ENCODE data around the gene SUPT3H.

DNA sequence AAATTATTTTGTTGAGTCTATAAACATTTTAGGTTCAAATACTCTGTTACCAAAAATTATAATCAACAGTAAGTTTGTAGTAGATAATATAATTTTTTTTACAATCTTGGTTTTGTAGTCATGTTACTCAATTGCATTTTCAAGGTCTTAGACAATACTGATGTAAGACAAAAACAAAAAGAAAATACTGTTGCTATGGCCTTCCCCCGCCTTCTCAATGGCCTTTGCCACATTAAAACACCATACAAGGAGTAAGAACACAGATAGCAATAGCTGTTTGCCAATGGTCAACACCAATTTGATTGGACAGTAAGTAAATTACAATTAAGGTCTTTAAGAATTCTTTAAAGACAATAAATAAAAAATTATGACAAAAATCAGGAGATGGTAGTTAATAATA is 540.0 kb downstream of the SUPT3H start:
- TF ChIP-seq, protein P1, sequence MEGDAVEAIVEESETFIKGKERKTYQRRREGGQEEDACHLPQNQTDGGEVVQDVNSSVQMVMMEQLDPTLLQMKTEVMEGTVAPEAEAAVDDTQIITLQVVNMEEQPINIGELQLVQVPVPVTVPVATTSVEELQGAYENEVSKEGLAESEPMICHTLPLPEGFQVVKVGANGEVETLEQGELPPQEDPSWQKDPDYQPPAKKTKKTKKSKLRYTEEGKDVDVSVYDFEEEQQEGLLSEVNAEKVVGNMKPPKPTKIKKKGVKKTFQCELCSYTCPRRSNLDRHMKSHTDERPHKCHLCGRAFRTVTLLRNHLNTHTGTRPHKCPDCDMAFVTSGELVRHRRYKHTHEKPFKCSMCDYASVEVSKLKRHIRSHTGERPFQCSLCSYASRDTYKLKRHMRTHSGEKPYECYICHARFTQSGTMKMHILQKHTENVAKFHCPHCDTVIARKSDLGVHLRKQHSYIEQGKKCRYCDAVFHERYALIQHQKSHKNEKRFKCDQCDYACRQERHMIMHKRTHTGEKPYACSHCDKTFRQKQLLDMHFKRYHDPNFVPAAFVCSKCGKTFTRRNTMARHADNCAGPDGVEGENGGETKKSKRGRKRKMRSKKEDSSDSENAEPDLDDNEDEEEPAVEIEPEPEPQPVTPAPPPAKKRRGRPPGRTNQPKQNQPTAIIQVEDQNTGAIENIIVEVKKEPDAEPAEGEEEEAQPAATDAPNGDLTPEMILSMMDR (conservative IDR thresholded peaks at IDR 0.05) = no peak
- no peak for TF ChIP-seq ZFX (IDR thresholded peaks at IDR 0.05)
